DND-41 (cell line): ENCODE data around the gene NFIB.

ENCODE experiments used
- ATAC-seq: fragments of 200-7000 bp; cut with Tn5 transposase; 3 replicates; pipeline ENCODE4 v1.9.1; 2021; ENCODE audit warnings: low read depth; ENCODE audit not compliant: insufficient read depth
- DNase-seq: peaks from one replicate; pipeline ENCODE4 v3.0.0-alpha.2; 2020
- H2AFZ ChIP-seq: 2 replicates; pipeline ENCODE4 v1.6.0; 2012; ENCODE audit warnings: low read depth, low read length
- H3K27ac ChIP-seq: 2 replicates; pipeline ENCODE4 v1.5.1; 2012; ENCODE audit warnings: low read length, inconsistent platforms
- H3K27me3 ChIP-seq: fragments of 200-600 bp; sonication (generic); 2 replicates; pipeline ENCODE4 v1.6.0; 2012; ENCODE audit warnings: low read length, mild to moderate bottlenecking, inconsistent platforms; ENCODE audit not compliant: insufficient read depth, poor library complexity
- H3K36me3 ChIP-seq: 2 replicates; pipeline ENCODE4 v1.5.1; 2012; ENCODE audit warnings: low read length, inconsistent platforms; ENCODE audit not compliant: insufficient read depth
- H3K4me1 ChIP-seq: 2 replicates; pipeline ENCODE4 v1.5.1; 2012; ENCODE audit warnings: mild to moderate bottlenecking, low read length; ENCODE audit not compliant: insufficient read depth
- H3K4me2 ChIP-seq: 2 replicates; pipeline ENCODE4 v1.6.0; 2012; ENCODE audit warnings: mild to moderate bottlenecking, moderate library complexity, low read length, inconsistent platforms; ENCODE audit not compliant: insufficient read depth
- H3K4me3 ChIP-seq, 2 experiments: fragments of 200-600 bp in 1 of 2; shearing (Covaris generic) in 1 of 2; 2 replicates each; pipeline ENCODE4 v1.5.1; 2012 to 2016; ENCODE audit warnings: inconsistent platforms in 2 of 2, low read length in 2 of 2, mild to moderate bottlenecking in 2 of 2, low read depth in 1 of 2, moderate library complexity in 1 of 2
- H3K79me2 ChIP-seq: 2 replicates; pipeline ENCODE4 v1.6.0; 2012; ENCODE audit warnings: low read length, inconsistent platforms; ENCODE audit not compliant: insufficient read depth
- H3K9ac ChIP-seq: 2 replicates; pipeline ENCODE4 v1.6.0; 2012; ENCODE audit warnings: low read depth, mild to moderate bottlenecking, inconsistent platforms, low read length, moderate library complexity
- H3K9me3 ChIP-seq: 2 replicates; pipeline ENCODE4 v1.5.1; 2012; ENCODE audit warnings: low read length, moderate library complexity, mild to moderate bottlenecking, inconsistent platforms; ENCODE audit not compliant: insufficient read depth, severe bottlenecking
- H4K20me1 ChIP-seq: 2 replicates; pipeline ENCODE4 v1.6.0; 2012; ENCODE audit warnings: low read length; ENCODE audit not compliant: insufficient read depth
- EZH2 ChIP-seq: IDR thresholded peaks from 3 replicates; pipeline ENCODE4 v1.6.1; 2012; ENCODE audit warnings: borderline replicate concordance, low read depth, mild to moderate bottlenecking, moderate library complexity, low read length, inconsistent platforms; ENCODE audit not compliant: severe bottlenecking
- TF ChIP-seq, protein P1 (sequence below): IDR thresholded peaks from 2 replicates; pipeline ENCODE4 v1.5.1; 2012; ENCODE audit warnings: borderline replicate concordance, low read length, moderate library complexity, mild to moderate bottlenecking; ENCODE audit not compliant: poor library complexity, severe bottlenecking; ENCODE audit errors: extremely low read depth

NFIB gene

GRCh38 chr9:14209399-14210345, 104.3 kb downstream of the NFIB start:
- H3K79me2 ChIP-seq, result no peaks in the 10 kb centered on the region
- H3K36me3 ChIP-seq, result no peaks in the 10 kb centered on the region
- no peaks in the 10 kb centered on the region for H3K4me1 ChIP-seq
- H3K4me2 ChIP-seq, result no peak overlapping the region
- H2AFZ ChIP-seq, result no peak overlapping the region
- no peak overlapping the region for H3K9ac ChIP-seq
- no peak overlapping the region for H3K4me3 ChIP-seq
- ATAC-seq (no peak), DNase-seq (no peak)
- TF ChIP-seq EZH2, result no peak
- TF ChIP-seq, protein P1, sequence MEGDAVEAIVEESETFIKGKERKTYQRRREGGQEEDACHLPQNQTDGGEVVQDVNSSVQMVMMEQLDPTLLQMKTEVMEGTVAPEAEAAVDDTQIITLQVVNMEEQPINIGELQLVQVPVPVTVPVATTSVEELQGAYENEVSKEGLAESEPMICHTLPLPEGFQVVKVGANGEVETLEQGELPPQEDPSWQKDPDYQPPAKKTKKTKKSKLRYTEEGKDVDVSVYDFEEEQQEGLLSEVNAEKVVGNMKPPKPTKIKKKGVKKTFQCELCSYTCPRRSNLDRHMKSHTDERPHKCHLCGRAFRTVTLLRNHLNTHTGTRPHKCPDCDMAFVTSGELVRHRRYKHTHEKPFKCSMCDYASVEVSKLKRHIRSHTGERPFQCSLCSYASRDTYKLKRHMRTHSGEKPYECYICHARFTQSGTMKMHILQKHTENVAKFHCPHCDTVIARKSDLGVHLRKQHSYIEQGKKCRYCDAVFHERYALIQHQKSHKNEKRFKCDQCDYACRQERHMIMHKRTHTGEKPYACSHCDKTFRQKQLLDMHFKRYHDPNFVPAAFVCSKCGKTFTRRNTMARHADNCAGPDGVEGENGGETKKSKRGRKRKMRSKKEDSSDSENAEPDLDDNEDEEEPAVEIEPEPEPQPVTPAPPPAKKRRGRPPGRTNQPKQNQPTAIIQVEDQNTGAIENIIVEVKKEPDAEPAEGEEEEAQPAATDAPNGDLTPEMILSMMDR, result no peak
- no peak overlapping the region for H3K27ac ChIP-seq
- H4K20me1 ChIP-seq, result no peaks in the 10 kb centered on the region
- H3K27me3 ChIP-seq, result no peaks in the 10 kb centered on the region
- no peaks in the 10 kb centered on the region for H3K9me3 ChIP-seq

- Histone ChIP-seq H3K9ac (no peak overlapping the region), H3K27ac (no peak overlapping the region), H2AFZ (no peak overlapping the region; the same call in 1 of the 2 replicates), H4K20me1 (no peaks in the 10 kb centered on the region), H3K4me1 (no peaks in the 10 kb centered on the region), H3K9me3 (no peaks in the 10 kb centered on the region), H3K79me2 (no peaks in the 10 kb centered on the region), H3K36me3 (no peaks in the 10 kb centered on the region), H3K27me3 (no peaks in the 10 kb centered on the region), H3K4me2 (no peak overlapping the region), H3K4me3 (no peak overlapping the region)
- ATAC-seq (no peak), DNase-seq (no peak)
- no peak for TF ChIP-seq EZH2
- TF ChIP-seq, protein P1, result no peak
Observed at GRCh38 chr9:14207352-14207995, 106.5 kb downstream of the NFIB start.

GRCh38 chr9:14205463-14205862, 108.5 kb downstream of the NFIB start:
- DNase-seq, result no peak
- no peaks in the 10 kb centered on the region for H3K4me1 ChIP-seq
- no peaks in the 10 kb centered on the region for H3K36me3 ChIP-seq
- TF ChIP-seq, protein P1, result no peak
- no peak for TF ChIP-seq EZH2
- H3K27ac ChIP-seq, result no peak overlapping the region
- ATAC-seq, result no peak
- H3K9me3 ChIP-seq, result no peaks in the 10 kb centered on the region
- no peaks in the 10 kb centered on the region for H3K27me3 ChIP-seq
- H4K20me1 ChIP-seq, result no peaks in the 10 kb centered on the region
- no peaks in the 10 kb centered on the region for H3K79me2 ChIP-seq
- H3K9ac ChIP-seq, result no peak overlapping the region
- H3K4me3 ChIP-seq, result no peak overlapping the region
- no peak overlapping the region for H3K4me2 ChIP-seq
- H2AFZ ChIP-seq, result no peak overlapping the region
